ENCODE measurements around the gene MED27. TPM values are rescaled to one million over a fixed set of nuclear protein-coding genes. Genes with fewer than 3 reads are reported as not detected.

MED27 gene
- total RNA-seq, 2 donors from 2014 or later = 35.4 to 41.9 TPM

- Mint-ChIP-seq H3K4me3 (no peak overlapping the region), H3K27ac (no peak overlapping the region), H3K9me3 (no peaks in the 10 kb centered on the region), H3K36me3 (no peaks in the 10 kb centered on the region), H3K4me1 (ENCODE audit: low read depth in 2 of 2) (peaks cover 0 to 5% of the 10 kb centered on the region in 2 donors), H3K27me3 (no peaks in the 10 kb centered on the region)
- DNase-seq (ENCODE audit: low spot score) (no peak), ATAC-seq (peak in 1 of 2 donors; percentile 8)
Observed at GRCh38 chr9:131847665-131848354, 231.9 kb downstream of the MED27 start.

- no peaks in the 10 kb centered on the region for H3K4me1 Mint-ChIP-seq (ENCODE audit: low read depth in 2 of 2)
- no peak overlapping the region for H3K4me3 Mint-ChIP-seq
- ATAC-seq (no peak), DNase-seq (ENCODE audit: low spot score) (no peak)
- no peak overlapping the region for H3K27ac Mint-ChIP-seq
- H3K36me3 Mint-ChIP-seq = no peaks in the 10 kb centered on the region
- H3K9me3 Mint-ChIP-seq = no peaks in the 10 kb centered on the region
- H3K27me3 Mint-ChIP-seq = no peaks in the 10 kb centered on the region
Observed at GRCh38 chr9:131845305-131846298, 234.1 kb downstream of the MED27 start.

DNA sequence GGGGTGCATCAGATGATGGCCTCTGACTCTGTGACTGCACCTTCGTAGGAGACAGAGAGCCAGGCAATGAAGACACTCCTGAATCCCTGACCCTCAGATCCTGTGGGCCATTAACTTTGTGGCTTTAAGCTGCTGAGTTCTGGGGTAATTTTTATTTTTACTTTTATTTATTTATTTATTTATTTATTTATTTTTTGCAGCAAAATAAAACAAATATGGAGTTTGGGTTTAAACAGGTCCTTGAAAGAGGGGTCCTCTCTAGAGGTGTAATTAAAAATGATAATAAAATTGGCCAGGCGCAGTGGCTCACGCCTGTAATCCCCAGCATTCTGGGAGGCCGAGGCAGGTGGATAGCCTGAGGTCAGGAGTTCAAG is 234.9 kb downstream of the MED27 start:
- no peak overlapping the region for H3K27ac Mint-ChIP-seq
- DNase-seq (ENCODE audit: low spot score) (no peak), ATAC-seq (no peak)
- no peaks in the 10 kb centered on the region for H3K9me3 Mint-ChIP-seq
- H3K36me3 Mint-ChIP-seq = no peaks in the 10 kb centered on the region
- no peak overlapping the region for H3K4me3 Mint-ChIP-seq
- no peaks in the 10 kb centered on the region for H3K4me1 Mint-ChIP-seq (ENCODE audit: low read depth in 2 of 2)
- H3K27me3 Mint-ChIP-seq = peaks cover 0 to 3% of the 10 kb centered on the region in 2 donors

GRCh38 chr9:131843989-131844744 is 235.5 kb downstream of the MED27 start:
- H3K27me3 Mint-ChIP-seq = peaks cover 0 to 3% of the 10 kb centered on the region in 2 donors
- no peaks in the 10 kb centered on the region for H3K36me3 Mint-ChIP-seq
- no peak for DNase-seq (ENCODE audit: low spot score)
- ATAC-seq = no peak
- H3K4me1 Mint-ChIP-seq (ENCODE audit: low read depth in 2 of 2) = no peaks in the 10 kb centered on the region
- no peak overlapping the region for H3K4me3 Mint-ChIP-seq
- H3K9me3 Mint-ChIP-seq = no peaks in the 10 kb centered on the region
- H3K27ac Mint-ChIP-seq = no peak overlapping the region

DNA sequence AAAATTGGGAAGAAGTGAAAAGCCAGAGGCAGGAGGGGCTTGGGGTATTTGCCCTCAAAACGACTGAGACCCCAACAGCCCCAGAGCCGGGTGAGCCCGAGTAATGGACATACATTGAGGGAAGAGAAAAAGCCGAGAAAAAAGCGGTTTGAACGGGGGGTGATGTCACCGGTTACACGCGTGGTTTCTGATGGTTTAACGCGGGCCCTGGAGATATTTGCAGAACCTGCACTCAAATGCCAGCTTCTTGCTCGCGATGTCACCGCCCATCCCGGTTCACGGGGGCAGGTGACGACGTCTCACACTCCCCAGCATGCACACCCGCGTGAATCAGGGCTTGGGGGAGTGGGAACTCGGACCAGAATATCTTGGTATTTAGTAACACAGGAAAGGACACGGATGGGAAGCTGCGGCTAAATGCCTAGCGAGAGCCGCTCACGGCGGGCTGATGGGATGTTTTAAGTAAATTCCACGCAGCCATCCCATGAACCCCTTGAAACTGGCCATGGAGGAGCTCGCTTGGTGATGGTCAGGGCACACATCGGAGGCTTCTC is 237.8 kb downstream of the MED27 start:
- DNase-seq (ENCODE audit: low spot score) (no peak), ATAC-seq (no peak)
- H3K4me1 Mint-ChIP-seq (ENCODE audit: low read depth in 2 of 2) = no peaks in the 10 kb centered on the region
- H3K9me3 Mint-ChIP-seq = no peaks in the 10 kb centered on the region
- H3K4me3 Mint-ChIP-seq = no peak overlapping the region
- no peaks in the 10 kb centered on the region for H3K36me3 Mint-ChIP-seq
- H3K27me3 Mint-ChIP-seq = peaks cover 0 to 9% of the 10 kb centered on the region in 2 donors
- H3K27ac Mint-ChIP-seq = no peak overlapping the region

DNA sequence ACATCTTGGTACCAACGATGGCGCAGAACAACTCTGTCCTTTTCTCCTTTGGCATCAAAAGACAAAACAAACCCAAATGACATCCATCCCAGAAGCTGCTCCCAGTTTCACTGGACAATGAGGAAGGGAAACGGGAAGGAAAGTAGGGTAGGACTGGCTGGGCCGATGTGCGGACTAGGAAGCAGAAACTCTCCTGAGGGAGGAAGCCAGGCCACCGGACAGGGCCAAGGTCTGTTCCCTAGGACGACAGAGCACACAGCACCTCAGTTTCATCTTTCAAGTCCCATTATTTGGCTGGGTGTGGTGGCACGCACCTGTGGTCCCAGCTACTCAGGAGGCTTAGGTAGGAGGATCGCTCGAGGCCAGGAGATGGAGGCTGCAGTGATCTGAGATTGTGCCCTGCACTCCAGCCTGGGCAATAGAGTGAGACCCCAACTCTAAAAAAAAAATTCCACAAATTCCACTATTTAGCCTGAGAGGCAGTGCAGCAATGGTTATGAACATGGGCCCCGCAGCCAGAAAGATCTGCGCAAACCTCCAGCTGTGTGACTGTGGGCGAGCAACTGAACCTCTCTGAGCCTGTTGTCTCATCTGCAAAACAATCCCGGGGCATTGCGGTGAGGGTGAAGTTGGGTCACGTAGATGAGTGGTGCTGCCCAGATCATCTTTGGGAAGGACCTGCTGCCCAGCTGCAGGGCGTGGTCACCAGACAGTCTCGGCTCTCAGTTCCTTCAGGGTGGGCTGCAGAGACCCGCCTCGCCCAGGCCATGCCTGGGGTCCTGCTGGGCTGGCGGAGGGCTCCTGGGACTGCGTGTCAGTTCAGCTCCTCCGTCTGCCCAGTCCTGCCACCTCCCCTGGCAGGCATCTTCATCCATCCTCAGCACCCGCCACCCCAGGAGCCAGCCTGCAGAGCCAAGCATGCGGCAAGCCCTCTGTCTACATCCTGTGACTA is 238.6 kb downstream of the MED27 start:
- Mint-ChIP-seq H3K4me1 (ENCODE audit: low read depth in 2 of 2) (no peaks in the 10 kb centered on the region), H3K36me3 (no peaks in the 10 kb centered on the region), H3K27me3 (peaks cover 0 to 9% of the 10 kb centered on the region in 2 donors), H3K9me3 (no peaks in the 10 kb centered on the region), H3K27ac (no peak overlapping the region), H3K4me3 (no peak overlapping the region)
- DNase-seq (ENCODE audit: low spot score) = no peak
- no peak for ATAC-seq

DNA sequence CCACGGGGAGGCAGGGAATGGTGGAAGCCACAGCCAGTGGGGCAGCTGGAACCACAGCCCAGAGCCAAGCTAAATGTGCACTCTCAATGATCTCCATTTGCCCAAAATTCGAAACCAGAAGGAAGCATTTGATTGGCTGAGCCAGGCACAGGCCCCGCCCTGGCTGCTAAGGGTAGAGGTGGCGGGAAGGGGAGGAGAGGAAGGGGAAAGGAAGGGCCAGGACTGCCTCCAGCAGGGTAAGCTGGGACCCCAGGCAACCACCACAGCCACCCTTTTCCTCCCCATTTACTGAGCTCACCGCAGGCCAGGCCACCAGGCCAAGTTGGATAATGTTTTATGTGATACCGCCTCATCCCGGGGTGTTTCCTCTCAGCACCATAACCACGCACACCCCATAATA is 239.4 kb downstream of the MED27 start:
- H3K4me3 Mint-ChIP-seq = peak overlapping the region; percentile 49
- no peaks in the 10 kb centered on the region for H3K4me1 Mint-ChIP-seq (ENCODE audit: low read depth in 2 of 2)
- peaks cover 0 to 9% of the 10 kb centered on the region in 2 donors for H3K27me3 Mint-ChIP-seq
- H3K36me3 Mint-ChIP-seq = no peaks in the 10 kb centered on the region
- no peaks in the 10 kb centered on the region for H3K9me3 Mint-ChIP-seq
- H3K27ac Mint-ChIP-seq = no peak overlapping the region
- ATAC-seq (no peak), DNase-seq (ENCODE audit: low spot score) (no peak)

DNA sequence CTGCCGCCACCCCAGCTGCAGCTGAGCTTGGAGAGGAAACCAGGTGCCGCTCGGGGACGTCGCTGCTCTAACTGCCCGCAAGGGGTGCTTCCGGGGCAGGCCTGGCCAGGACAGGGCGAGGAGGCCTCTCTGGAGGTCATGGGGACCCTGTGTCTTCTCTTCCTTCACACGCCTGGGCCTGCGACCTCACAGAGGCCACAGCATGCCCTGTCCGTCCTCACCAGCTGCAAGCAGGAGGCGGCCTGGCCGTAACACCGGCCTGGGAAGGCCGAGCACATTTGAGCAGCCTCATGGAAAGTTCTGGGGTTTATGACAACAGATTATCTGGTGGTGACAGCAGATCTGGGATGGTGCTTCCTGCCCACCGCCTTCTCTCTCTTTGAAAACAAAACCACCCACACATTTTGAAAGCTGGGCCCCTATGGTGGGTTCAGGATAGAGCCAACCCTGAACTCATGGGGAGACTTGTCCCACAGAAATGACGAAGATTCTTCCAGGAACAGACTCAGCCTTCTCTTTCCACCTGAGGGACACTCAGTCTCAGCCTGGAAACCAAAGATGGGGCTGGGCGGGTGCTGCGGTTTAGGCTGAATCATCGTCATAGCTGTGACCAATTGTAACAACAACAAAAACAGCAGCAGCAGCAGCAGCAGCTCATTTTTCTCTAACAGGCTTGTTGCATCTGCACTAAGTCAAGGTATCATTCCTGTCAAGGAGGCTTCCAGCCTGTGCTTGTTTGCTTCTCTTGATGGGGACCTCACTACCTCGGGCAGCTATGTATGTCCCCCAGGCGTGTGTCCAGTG is 240.2 kb downstream of the MED27 start:
- Mint-ChIP-seq H3K27me3 (peaks cover 0 to 9% of the 10 kb centered on the region in 2 donors), H3K9me3 (no peaks in the 10 kb centered on the region), H3K27ac (no peak overlapping the region), H3K4me3 (peak overlapping the region; percentile 49), H3K4me1 (ENCODE audit: low read depth in 2 of 2) (no peaks in the 10 kb centered on the region), H3K36me3 (no peaks in the 10 kb centered on the region)
- no peak for DNase-seq (ENCODE audit: low spot score)
- ATAC-seq = peak in 1 of 2 donors; percentile 26

DNA sequence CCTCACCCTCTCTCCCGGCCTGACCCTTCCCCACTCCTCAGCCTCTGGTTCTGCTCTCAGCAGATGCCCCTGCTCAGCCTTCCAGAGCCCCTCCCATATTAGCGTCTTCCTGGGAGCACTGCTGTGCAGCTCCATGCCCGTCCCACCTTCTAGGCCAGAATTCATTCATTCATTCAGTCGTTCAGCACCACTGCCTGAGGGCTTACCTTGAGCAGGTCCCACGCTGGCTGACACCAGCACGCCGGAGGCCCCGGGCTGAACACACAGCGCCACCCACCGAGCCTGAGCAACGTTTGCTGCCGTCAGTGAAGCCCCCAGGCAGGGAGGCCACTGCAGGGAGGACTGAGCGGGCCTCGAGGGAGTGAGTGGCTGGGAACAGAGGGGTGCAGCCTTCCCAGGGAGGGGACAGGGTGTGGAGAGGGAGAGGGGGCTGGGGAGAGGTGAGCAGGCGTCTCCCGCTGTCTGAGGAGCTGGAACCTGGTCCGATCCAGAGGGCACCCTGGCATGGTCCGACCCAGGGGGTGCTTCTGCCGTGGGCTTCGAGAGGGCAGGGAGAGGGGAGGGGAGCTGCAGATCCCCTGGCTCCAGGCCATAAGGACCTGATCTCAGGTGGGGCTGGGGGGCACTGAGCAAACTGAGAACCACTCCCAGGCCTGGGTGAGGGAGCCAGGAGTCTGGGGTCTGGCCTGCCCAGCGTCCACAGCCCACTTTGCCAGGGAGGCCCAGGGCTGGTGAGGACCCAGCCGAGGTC is 241.0 kb downstream of the MED27 start:
- no peak for DNase-seq (ENCODE audit: low spot score)

GRCh38 chr9:131837836-131838235 is 241.8 kb downstream of the MED27 start:
- peaks cover 0 to 9% of the 10 kb centered on the region in 2 donors for H3K27me3 Mint-ChIP-seq

More for the DNA sequence above, 241.0 kb downstream of the MED27 start:
- Mint-ChIP-seq H3K27ac (no peak overlapping the region), H3K4me1 (ENCODE audit: low read depth in 2 of 2) (no peaks in the 10 kb centered on the region), H3K4me3 (no peak overlapping the region), H3K27me3 (peaks cover 0 to 9% of the 10 kb centered on the region in 2 donors), H3K36me3 (no peaks in the 10 kb centered on the region), H3K9me3 (no peaks in the 10 kb centered on the region)
- ATAC-seq = no peak

GRCh38 chr9:131837316-131837715 is 242.4 kb downstream of the MED27 start:
- Mint-ChIP-seq H3K4me1 (ENCODE audit: low read depth in 2 of 2) (no peaks in the 10 kb centered on the region), H3K4me3 (no peak overlapping the region), H3K36me3 (no peaks in the 10 kb centered on the region), H3K27ac (no peak overlapping the region), H3K27me3 (peaks cover 0 to 9% of the 10 kb centered on the region in 2 donors), H3K9me3 (no peaks in the 10 kb centered on the region)
- no peak for DNase-seq (ENCODE audit: low spot score)
- no peak for ATAC-seq

More at GRCh38 chr9:131837836-131838235, 241.8 kb downstream of the MED27 start:
- H3K4me1 Mint-ChIP-seq (ENCODE audit: low read depth in 2 of 2) = no peaks in the 10 kb centered on the region
- DNase-seq (ENCODE audit: low spot score) (no peak), ATAC-seq (no peak)
- H3K4me3 Mint-ChIP-seq = no peak overlapping the region
- H3K9me3 Mint-ChIP-seq = no peaks in the 10 kb centered on the region
- H3K27ac Mint-ChIP-seq = no peak overlapping the region
- H3K36me3 Mint-ChIP-seq = no peaks in the 10 kb centered on the region

Data from natural killer cell treated with Interleukin-12 subunit alpha and Interleukin-12 subunit beta and Interleukin-15 and Interleukin-18, amount 100 ng/mL, for 72 hours (primary cell).